CD14-positive monocyte (primary cell): Measurements from ENCODE around the gene C12orf43. TPM values are rescaled to one million over a fixed set of nuclear protein-coding genes. Genes with fewer than 3 reads are reported as not detected.

Experiments used
- DNase-seq, 3 donors: peaks; one replicate each; pipeline ENCODE4 v3.0.0-alpha.2; 2011 to 2022
- H2AFZ ChIP-seq: 2 replicates; pipeline ENCODE4 v1.6.0; 2012; ENCODE audit warnings: mild to moderate bottlenecking, low read depth, low read length, inconsistent platforms; ENCODE audit not compliant: insufficient read depth, poor library complexity, severe bottlenecking
- H3K27ac ChIP-seq, 2 donors: 1 replicate in 1 of 2; 2 replicates in 1 of 2; pipeline ENCODE4 v1.5.1; 2012 to 2013; ENCODE audit warnings: low read length in 2 of 2, control low read depth in 1 of 2, inconsistent platforms in 1 of 2, low read depth in 1 of 2, mild to moderate bottlenecking in 1 of 2
- H3K27me3 ChIP-seq, 2 donors: one replicate each; pipeline versions ENCODE4 v1.6.0 to v1.6.1; 2011 to 2013; ENCODE audit warnings: low read length in 2 of 2; ENCODE audit not compliant: control insufficient read depth in 2 of 2, insufficient read depth in 2 of 2
- H3K36me3 ChIP-seq, 2 donors: replicated peaks in 1 of 2; 1 replicate in 1 of 2; 2 replicates in 1 of 2; pipeline versions ENCODE4 v1.5.1 to v1.6.1; 2012 to 2013; ENCODE audit warnings: low read length in 2 of 2, control low read depth in 1 of 2, inconsistent platforms in 1 of 2, mild to moderate bottlenecking in 1 of 2; ENCODE audit not compliant: insufficient read depth in 2 of 2, control insufficient read depth in 1 of 2
- H3K4me1 ChIP-seq, 2 donors: 1 replicate in 1 of 2; 2 replicates in 1 of 2; pipeline versions ENCODE4 v1.5.1 to v1.6.1; 2012 to 2013; ENCODE audit warnings: low read length in 2 of 2, control low read depth in 1 of 2, inconsistent platforms in 1 of 2, mild to moderate bottlenecking in 1 of 2, moderate library complexity in 1 of 2; ENCODE audit not compliant: insufficient read depth in 2 of 2, control insufficient read depth in 1 of 2
- H3K4me2 ChIP-seq: replicated peaks from 2 replicates; pipeline ENCODE3; 2012; ENCODE audit warnings: low read length, moderate library complexity, mild to moderate bottlenecking; ENCODE audit not compliant: poor library complexity, severe bottlenecking; ENCODE audit errors: extremely low read depth
- H3K4me3 ChIP-seq, 3 experiments: fragments of 200-600 bp in 1 of 3; sonication (generic) in 1 of 3; replicated peaks in 1 of 3; 1 replicate in 2 of 3; 2 replicates in 1 of 3; pipeline ENCODE4 v1.5.1; 2011 to 2013; ENCODE audit warnings: low read length in 3 of 3, mild to moderate bottlenecking in 3 of 3, control low read depth in 2 of 3, low read depth in 2 of 3, inconsistent platforms in 1 of 3, moderate library complexity in 1 of 3
- H3K79me2 ChIP-seq: 2 replicates; pipeline ENCODE4 v1.6.0; 2012; ENCODE audit warnings: mild to moderate bottlenecking, control low read depth, inconsistent platforms, low read length, moderate library complexity; ENCODE audit not compliant: insufficient read depth
- H3K9ac ChIP-seq: 2 replicates; pipeline ENCODE4 v1.6.0; 2017; ENCODE audit warnings: low read length, mild to moderate bottlenecking; ENCODE audit not compliant: insufficient read depth, poor library complexity, severe bottlenecking
- H3K9me3 ChIP-seq, 2 donors: replicated peaks in 1 of 2; 1 replicate in 1 of 2; 2 replicates in 1 of 2; pipeline versions ENCODE4 v1.5.1 to v1.6.1; 2012 to 2013; ENCODE audit warnings: low read length in 2 of 2, control low read depth in 1 of 2; ENCODE audit not compliant: control insufficient read depth in 1 of 2, insufficient read depth in 1 of 2
- H4K20me1 ChIP-seq: 2 replicates; pipeline ENCODE4 v1.6.0; 2012; ENCODE audit warnings: mild to moderate bottlenecking, low read length, control low read depth, moderate library complexity; ENCODE audit not compliant: insufficient read depth
- H3K27ac Mint-ChIP-seq, 7 donors: one replicate each; pipeline ENCODE4 v1.8.0; 2020; ENCODE audit warnings: mild to moderate bottlenecking in 7 of 7, mixed read lengths in 7 of 7, moderate library complexity in 6 of 7, inconsistent platforms in 2 of 7
- H3K27me3 Mint-ChIP-seq, 3 donors: one replicate each; pipeline ENCODE4 v1.8.0; 2021 to 2022; ENCODE audit warnings: low read depth in 3 of 3, mild to moderate bottlenecking in 3 of 3, mixed read lengths in 3 of 3, moderate library complexity in 3 of 3, inconsistent platforms in 1 of 3
- H3K36me3 Mint-ChIP-seq, 2 donors: one replicate each; pipeline ENCODE4 v1.8.0; 2020; ENCODE audit warnings: mixed read lengths in 2 of 2, inconsistent platforms in 1 of 2, mild to moderate bottlenecking in 1 of 2
- H3K4me1 Mint-ChIP-seq: one replicate; pipeline ENCODE4 v1.8.0; 2020; ENCODE audit warnings: mild to moderate bottlenecking, mixed read lengths
- H3K4me3 Mint-ChIP-seq, 2 donors: one replicate each; pipeline ENCODE4 v1.8.0; 2020; ENCODE audit warnings: mild to moderate bottlenecking in 2 of 2, mixed read lengths in 2 of 2, moderate library complexity in 1 of 2
- H3K9me3 Mint-ChIP-seq, 7 donors: one replicate each; pipeline ENCODE4 v1.8.0; 2020 to 2022; ENCODE audit warnings: mixed read lengths in 7 of 7, mild to moderate bottlenecking in 6 of 7, moderate library complexity in 6 of 7, inconsistent platforms in 2 of 7
- CTCF ChIP-seq: fragments of 200-600 bp; IDR thresholded peaks from one replicate; pipeline ENCODE4 v1.8.0; 2022; ENCODE audit warnings: antibody characterized with exemption, mild to moderate bottlenecking
- WGBS: methylation state at CpG from one replicate; pipeline ENCODE4 v1.1.5; 2013; ENCODE audit warnings: missing lambda C conversion rate; ENCODE audit not compliant: insufficient coverage; 5-methylcytosine and 5-hydroxymethylcytosine counted together
- intact Hi-C, 2 donors: fragments of 100-400 bp; cut with micrococcal nuclease; formaldehyde crosslinking; loops; one replicate each; pipeline versions ENCODE4 v1.15.0 to v1.15.1; 2023
- polyA plus RNA-seq, 3 donors: library from polyadenylated mRNA; depleted of rRNA in 1 of 3; unstranded in 2 of 3; stranded (reverse) in 1 of 3; fragments of 300-500 nt in 2 of 3; fragments of >200 nt in 1 of 3; fragmentation: Illumina TruSeq in 2 of 3; gene quantifications; 1 replicate in 2 of 3; 2 replicates in 1 of 3; pipeline ENCODE4 v1.2.3, GENCODE V29; 2012 to 2021

C12orf43 gene
- polyA plus RNA-seq, 3 donors = 7.2 to 10.9 (median 9.6) TPM

GRCh38 chr12:121060149-121061001, 44.1 kb upstream of the C12orf43 start:
- Mint-ChIP-seq H3K36me3 (no peaks in the 10 kb centered on the region), H3K4me1 (peaks cover 8% of the 10 kb centered on the region), H3K9me3 (no peaks in the 10 kb centered on the region), H3K27ac (peak overlapping the region; percentile 83 to 96 (median 94)), H3K4me3 (peak overlapping the region; percentile 76 to 94), H3K27me3 (peaks cover 2 to 4% (median 2%) of the 10 kb centered on the region in 3 donors)
- Histone ChIP-seq H3K36me3 (no peaks in the 10 kb centered on the region), H3K4me1 (peaks cover 8 to 16% of the 10 kb centered on the region in 2 donors), H3K4me3 (peak overlapping the region; percentile 38 to 88 (median 39)), H3K27ac (peak overlapping the region; percentile 55 to 95), H3K9me3 (no peaks in the 10 kb centered on the region), H3K4me2 (peak overlapping the region; percentile 89), H3K27me3 (no peaks in the 10 kb centered on the region), H3K9ac (peak overlapping the region; percentile 77), H3K79me2 (no peaks in the 10 kb centered on the region), H4K20me1 (no peaks in the 10 kb centered on the region), H2AFZ (peak overlapping the region; percentile 99)
- intact Hi-C loops = loop anchor here (5.0 kb wide), 4 partner anchors 37 to 162 kb away; partner anchors contain the start of gene C12orf43 (in 1 of the 2)
- 0% methylated on average over 5 of the region's 16 CpGs for WGBS
- DNase-seq = peak; percentile 73 to 78 (median 77)
- TF ChIP-seq CTCF = peak; percentile 72

- Histone ChIP-seq H3K27me3 (no peaks in the 10 kb centered on the region), H3K9me3 (no peaks in the 10 kb centered on the region), H2AFZ (peak overlapping the region; percentile 99), H3K4me1 (peaks cover 8 to 16% of the 10 kb centered on the region in 2 donors), H3K79me2 (no peaks in the 10 kb centered on the region), H3K9ac (no peak overlapping the region), H3K4me2 (no peak overlapping the region), H3K4me3 (no peak overlapping the region), H3K36me3 (no peaks in the 10 kb centered on the region), H3K27ac (peak overlapping the region in 1 of 2 donors; percentile 95), H4K20me1 (no peaks in the 10 kb centered on the region)
- no peaks in the 10 kb centered on the region for H3K9me3 Mint-ChIP-seq
- peaks cover 8% of the 10 kb centered on the region for H3K4me1 Mint-ChIP-seq
- peaks cover 2 to 3% (median 2%) of the 10 kb centered on the region in 3 donors for H3K27me3 Mint-ChIP-seq
- intact Hi-C loops = loop anchor here in 1 of 2 donors (5.0 kb wide), 1 partner anchor 52 kb away; no protein-coding TSS in a partner anchor
- DNase-seq = no peak
- H3K27ac Mint-ChIP-seq = peak overlapping the region in 6 of 7 donors; percentile 83 to 96 (median 95)
- H3K36me3 Mint-ChIP-seq = no peaks in the 10 kb centered on the region
- TF ChIP-seq CTCF = no peak
- H3K4me3 Mint-ChIP-seq = peak overlapping the region; percentile 76 to 94
- WGBS = 80% methylated on average over 4 of the region's 10 CpGs
Measured at GRCh38 chr12:121059031-121059898, 43.0 kb upstream of the C12orf43 start.
